ENCODE data around the gene POTEH. TPM values are rescaled to one million over a fixed set of nuclear protein-coding genes. Genes with fewer than 3 reads are reported as not detected.

POTEH gene
- not detected in 5 replicates for total RNA-seq (2022; extraction: Qiagen RNA extraction; ENCODE audit: low read depth)

DNA sequence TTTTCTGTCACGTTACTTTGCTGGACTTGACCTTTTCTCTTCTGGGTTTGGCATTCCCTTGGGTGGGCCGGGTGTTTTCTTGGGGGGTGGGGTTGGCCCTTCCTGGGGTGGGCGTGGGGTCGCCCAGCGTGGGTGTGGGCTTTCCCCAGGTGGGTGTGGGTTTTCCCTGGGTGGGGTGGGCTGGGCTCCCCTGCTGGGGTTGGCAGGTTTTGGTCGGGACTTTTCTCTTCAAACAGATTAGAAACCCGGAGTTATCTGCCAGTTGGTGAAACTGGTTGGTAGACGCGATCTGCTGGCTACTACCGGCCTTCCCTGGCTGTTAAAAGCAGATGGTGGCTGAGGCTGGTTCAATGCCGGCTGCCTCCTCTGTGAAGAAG lies at the start of gene POTEH:
Gene POTEH, plus strand, starts transcription at position 278 of the 377 bp plus-strand sequence. Its CDS starts 52 bp downstream, at position 330.

Other genes with a start within 250 kb of the POTEH start
- gene OR11H1, start 161.8 kb upstream of the POTEH start, total RNA-seq (2022; extraction: Qiagen RNA extraction; ENCODE audit: low read depth): not detected in 5 replicates

All from A549 treated with GW870086 at 1 μM for 4 hours (cell line).